Activated gamma-delta T cell treated with Interleukin-2 at 50 U/mL for 16 hours (primary cell): ENCODE measurements around the gene LCE7A.

ENCODE experiments used
- DNase-seq: peaks from one replicate; pipeline ENCODE4 v3.0.0-alpha.2; 2020

The LCE7A gene

DNA sequence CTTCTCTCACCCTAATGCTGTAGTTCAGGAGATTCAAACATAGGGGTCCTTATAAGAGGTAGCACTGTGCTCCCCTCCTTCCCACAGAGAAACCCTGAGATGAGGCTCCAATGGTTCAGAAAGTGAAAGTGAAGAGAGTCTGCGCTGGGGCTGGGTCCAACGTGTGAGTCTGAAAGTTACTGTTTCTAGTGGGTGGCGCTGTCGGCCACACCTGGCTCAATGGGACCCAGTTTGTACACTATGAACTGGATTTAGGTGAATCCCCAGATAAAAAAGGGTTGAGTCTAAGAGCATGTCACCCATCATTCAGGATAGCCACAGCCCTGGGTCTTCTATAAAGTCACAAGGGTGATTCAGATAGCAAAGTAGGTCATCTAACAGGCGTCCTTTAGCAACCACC lies 21.1 kb downstream of the LCE7A start:
- DNase-seq, result no peak

DNA sequence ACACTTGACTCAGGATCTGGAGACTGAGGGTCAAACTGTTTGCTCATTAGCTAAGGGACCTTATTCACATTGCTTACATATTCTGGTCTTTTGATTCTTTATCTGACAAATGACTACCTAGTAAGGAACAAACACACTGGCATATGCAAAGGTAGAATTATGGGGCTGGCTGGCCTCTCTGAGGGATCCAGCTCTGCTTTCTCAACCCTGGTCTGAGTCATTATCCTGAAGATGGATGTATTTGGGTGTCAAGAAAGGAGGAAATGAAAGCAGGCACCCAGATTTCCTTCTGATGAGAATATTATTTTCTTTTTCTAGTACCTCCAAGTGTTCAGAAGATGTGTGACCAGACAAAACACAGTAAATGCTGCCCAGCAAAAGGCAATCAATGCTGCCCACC lies 24.3 kb downstream of the LCE7A start:
- DNase-seq, result no peak

DNA sequence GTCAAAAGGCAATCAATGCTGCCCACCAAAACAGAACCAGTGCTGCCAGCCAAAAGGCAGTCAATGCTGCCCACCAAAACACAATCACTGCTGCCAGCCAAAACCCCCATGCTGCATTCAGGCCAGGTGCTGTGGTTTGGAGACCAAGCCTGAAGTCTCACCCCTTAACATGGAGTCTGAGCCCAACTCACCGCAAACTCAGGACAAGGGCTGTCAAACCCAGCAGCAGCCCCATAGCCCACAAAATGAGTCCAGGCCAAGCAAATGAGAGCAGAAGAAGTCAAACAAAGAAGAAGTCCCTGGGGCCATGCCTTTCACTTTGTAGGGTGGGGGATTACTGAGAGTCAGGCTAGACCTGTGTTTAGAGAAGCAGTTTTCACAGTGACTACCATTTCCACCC lies 24.7 kb downstream of the LCE7A start:
- DNase-seq, result no peak

DNA sequence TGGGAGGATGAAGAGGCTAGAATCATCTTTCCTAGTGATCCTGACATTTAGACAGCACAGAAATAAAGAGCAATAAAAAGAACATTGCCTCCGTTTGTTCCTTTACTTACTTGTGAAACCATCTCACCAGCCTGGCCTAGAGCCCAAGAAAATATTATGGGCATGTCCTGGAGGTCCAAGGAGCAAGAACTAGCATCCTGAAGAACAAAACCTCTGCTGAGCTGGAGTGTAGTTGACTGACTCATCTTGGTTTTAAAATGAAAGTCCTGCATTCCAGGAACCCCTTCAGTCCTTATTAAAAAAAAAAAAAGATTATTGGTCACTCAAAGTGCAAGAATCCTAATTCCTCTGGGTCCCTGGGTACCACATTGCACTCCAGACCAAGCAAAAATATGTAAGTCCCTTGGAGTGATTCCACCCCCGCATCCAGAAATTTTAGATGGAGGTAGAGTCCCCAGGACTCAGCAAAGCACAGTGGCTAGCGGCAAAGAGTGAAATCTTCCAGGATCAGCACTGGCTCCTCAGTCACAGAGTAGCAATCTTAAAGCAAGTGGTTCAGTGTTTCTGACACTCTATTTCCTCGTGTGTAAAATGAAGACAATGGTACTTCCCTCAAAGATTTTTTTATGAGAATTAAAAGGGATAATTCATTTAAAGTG lies 25.3 kb downstream of the LCE7A start:
- DNase-seq, result no peak

DNA sequence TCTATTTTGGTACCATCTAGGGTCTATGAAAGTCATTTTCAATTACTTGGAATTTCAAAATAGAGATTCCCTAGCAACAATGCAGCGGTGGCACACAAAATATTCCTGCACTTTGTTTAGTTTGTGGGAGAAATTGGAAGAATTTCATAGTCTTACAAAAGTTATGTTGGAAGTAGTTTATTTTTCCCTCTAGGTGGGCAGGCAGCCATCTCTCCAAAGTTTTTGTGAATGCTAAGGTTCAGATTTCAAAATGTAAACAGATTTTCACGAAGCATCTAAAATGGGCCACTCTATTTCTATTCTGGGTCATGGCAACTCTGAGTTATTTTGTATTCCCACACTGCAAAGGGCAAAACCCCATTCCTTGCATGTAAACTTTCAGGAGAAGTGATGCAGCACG lies 26.3 kb downstream of the LCE7A start:
- no peak for DNase-seq

DNA sequence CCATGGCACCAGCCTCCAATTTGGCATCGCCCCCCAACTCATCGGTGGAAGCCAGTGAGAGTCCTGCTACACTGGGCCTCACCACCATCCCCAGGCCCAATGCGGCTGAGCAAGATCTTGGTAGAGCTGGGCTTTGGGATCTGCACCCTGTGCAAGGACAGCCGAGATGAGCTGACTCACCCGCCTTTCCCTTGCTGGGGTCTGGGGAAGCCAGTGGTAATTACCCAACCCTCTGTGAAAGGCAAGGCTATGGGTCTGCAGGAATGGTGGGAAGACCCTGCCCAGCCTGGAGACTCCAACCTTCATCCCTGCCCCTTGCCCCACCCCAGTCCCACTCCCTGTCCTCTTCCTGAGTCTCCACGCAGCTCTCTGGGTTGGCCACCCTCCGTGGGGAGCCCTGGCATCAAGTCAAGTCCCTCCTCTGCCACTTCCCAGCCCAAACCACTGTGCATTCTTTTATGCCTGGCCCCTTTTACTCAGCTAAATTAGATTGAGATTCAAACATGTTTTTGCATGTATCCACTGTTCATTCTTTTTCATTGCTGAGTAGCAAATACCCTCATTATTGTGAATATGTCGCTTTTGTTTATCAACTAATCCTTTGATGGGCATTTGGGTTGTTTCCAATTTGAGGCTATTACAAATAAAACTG lies 27.1 kb downstream of the LCE7A start:
- DNase-seq, result no peak

DNA sequence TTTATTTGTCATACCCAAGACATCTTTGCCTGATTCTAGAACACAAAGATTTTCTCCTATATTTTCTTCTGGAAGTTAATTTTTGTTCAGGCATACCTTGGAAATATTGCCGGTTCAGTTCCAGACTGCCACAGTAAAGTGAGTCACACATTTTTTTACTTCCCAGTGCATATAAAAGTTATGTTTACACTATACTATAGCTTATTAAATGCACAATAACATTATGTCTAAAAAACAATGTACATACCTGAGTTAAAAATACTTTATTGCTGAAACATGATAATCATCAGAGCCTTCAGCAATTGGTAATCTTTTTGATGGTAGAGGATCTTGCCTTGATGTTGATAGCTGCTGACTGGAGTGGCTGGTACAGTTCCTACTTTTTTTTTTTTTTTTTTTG lies 28.3 kb downstream of the LCE7A start:
- no peak for DNase-seq

DNA sequence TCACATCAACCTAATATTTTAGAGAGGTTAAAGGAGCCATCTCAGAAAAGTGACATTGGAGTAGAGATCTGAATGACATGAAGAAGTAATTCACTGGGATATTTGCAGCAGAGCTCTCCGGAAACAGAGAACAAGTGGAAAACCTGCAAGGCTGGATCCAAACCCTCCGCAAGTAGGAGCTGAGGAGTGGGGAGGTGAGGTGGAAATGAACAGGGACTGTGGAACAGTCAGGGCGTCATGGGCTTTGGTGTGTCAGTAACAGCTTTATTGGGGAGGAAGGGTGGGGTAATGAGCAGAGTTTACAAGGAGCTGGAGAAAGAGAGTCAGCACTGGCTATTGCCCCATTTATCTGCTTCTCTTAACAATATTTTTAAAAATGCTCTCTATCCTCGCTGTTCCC lies 39.2 kb downstream of the LCE7A start:
- DNase-seq, result no peak

DNA sequence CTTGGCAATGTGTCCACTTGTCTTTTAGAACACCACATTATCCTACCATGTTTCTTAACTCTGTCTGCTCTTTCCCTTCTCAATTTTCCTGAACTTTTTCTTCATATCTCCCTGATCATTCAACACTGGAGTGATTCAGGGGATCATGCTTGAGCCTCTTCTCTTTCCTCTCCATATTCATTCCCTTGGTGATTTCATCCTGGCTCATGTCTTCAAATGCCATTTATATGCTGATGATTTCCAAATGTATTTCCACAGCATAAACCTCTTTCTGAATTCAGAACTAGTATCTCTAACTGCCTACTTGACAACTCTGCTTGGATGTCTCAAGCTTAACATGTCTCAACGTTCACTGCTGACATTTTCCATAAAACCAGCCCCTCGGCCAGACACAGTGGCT lies 40.1 kb downstream of the LCE7A start:
- no peak for DNase-seq

DNA sequence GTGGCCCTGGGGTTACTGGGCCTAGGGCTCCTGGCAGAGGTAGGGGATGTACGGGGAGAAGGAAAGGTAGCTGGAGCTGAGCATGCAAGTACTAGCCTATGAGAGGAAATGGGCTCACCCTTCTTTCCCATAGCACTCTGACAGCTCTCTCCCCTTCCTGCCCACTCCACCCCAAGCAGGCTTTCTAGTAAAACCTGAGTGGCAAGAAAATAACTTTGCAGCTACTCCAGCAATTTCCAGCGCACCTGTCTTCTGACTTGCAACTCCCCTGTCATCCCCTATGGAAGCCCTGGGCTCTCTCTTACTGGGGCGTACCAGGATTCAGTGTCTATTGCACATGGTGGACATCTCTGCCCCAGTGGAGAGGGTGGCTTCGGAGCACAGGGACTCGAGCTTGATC lies 41.8 kb downstream of the LCE7A start:
- DNase-seq, result no peak

DNA sequence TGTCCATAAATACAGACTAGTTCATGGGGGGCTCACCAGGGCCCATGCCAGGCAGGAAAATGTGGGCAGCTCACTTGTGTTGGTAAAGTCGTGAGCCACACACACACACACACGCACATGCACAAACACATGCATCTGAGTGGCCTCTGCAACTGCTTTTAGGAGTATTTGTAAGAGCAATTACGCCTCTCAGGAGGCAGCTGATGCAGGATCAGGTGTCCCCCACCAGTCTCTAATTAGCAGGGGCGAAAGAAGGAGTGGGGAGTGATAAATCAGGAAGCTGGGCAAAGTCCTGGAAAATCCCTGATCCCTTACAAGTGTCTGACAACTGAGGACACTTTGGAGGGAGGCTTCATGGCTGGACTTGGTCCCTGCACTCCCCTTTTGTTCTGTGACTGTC lies 42.8 kb downstream of the LCE7A start:
- DNase-seq, result no peak

DNA sequence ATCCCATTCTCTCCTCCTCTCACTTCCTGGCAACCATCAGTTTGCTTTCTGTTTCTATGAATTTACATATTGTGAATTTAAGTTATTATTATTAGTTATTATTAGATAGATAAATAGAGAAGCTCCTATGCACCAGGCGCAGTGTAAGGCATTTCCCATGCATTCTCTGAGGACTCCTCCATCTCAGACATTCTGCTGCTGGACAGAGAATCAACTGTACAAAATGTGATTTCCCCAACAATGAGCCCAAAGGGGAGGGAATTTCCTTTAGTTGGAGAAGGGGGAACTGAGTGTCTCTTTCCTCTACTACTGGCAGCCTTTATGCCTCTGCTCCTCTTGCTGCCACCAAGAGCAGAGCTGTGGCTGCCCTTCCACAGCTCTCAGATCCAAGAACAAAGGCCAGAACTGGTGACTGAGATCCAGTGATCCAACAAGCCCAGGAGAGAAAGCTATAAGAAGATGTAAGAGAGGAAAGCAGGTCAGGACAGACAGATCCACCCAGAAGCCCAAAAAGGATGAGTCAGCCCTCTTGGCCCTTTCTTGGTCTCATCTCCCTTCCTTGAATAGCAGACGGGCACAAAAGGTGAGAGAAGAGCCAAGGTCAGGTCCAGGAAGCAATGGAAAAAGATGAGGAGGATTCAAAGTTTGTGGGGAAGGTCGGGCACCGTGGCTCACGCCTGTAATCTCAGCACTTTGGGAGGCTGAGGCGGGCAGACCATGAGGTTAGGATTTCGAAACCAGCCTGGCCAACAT lies 45.1 kb downstream of the LCE7A start:
- DNase-seq, result no peak

DNA sequence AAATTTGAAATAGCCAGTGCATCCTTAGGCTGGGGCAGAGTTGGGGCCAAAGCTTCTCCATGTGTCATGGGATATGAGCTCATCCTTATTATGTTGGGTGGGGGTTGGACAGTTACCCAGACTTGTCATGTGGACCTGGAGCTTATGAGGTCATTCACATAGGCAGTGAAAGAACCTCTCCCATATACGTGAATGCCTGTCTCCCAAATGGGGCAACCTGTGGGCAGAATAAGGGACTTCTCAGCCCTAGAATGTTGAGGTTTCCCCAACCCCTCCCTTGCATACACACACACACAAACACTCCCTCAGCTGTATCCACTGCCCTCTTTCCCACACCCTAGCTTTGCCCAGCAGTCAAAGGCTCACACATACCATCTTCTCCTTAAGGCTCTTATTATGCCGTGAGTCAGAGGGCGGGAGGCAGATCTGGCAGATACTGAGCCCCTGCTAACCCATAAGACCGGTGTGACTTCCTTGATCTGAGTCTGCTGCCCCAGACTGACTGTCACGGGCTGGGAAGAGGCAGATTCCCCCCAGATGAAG lies 46.3 kb downstream of the LCE7A start:
- no peak for DNase-seq

DNA sequence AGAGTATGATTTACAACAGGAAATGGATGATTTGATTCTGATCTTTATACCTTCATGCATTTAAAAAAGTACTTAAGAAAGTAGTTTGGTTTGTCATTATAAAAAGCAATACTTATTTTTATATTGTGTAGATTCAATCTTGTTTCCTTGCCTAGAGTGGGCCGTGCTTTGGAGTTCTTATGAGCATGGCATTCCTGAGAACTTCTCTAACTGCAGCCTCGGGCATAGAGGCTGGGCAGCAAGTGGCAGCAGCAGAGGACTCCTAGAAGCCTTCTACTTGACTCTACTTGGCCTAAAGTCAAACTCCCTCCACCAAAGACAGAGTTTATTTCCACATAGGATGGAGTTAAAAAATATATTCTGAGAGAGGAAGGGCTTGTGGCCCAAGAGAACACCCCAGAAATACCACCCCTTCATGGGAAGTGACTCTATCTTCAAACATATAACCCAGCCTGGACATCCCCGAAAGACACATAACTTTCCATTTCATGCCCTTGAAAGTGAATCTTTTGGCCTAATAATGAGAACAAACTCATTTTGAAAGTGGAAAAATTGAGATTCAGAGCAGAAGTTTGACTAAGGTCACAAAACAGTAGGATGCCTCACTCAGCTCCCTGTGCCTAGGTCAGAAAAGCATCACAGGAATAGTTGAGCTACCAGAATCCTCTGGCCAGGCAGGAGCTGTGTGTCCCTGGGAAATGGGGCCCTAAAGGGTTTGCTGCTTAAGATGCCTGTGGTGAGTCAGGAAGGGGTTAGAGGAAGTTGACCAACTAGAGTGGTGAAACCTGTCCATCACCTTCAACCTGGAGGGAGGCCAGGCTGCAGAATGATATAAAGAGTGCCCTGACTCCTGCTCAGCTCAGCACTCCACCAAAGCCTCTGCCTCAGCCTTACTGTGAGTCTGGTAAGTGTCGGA lies 48.1 kb downstream of the LCE7A start, which contains the start of gene IVL:
Gene IVL, plus strand, starts transcription at position 861 of the 916 bp plus-strand sequence. CDS start 1,252 bp downstream, outside the sequence.
- no peak for DNase-seq

DNA sequence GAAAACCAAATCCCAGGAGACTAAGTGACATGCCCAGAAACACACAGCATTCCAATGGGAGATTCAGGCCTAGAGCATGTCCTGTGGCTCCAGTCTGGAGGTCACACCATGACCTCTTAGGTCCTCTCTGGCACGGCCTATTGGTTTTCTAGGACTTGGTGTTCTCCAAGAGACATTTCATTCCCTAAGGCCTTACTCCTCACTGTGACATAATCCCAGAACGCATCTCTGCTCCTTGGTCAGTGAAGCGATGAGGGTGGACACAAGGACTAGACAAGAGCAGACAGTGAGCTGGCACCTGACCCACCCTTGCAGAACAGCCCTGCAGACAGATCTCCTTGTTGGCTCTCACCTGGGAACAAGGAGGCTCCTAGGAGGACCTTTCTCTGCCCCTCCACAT lies 49.4 kb downstream of the LCE7A start:
- no peak for DNase-seq
